ENCODE measurements around the gene CXCL16. TPM values are rescaled to one million over a fixed set of nuclear protein-coding genes. Genes with fewer than 3 reads are reported as not detected.

CXCL16 gene
- total and polyA plus RNA-seq, 2 of the 13 experiments (the other 11 are each of a cell fraction or from before 2014, with no cell fraction given) = 9.4 to 101 TPM

GRCh38 chr17:4721203-4722135, 18.3 kb downstream of the CXCL16 start (continued):
- 0 out of 2 replicates have a peak, but pooled peaks have one; percentile 28 for TF ChIP-seq ZNF607 (CRISPR knock-in tag; IDR thresholded peaks at IDR 0.05; ENCODE audit: borderline replicate concordance)
- TF ChIP-seq CERS6 (CRISPR knock-in tag; IDR thresholded peaks at IDR 0.05) = no peak
- no peak for TF ChIP-seq ARHGAP35 (CRISPR knock-in tag; IDR thresholded peaks at IDR 0.05; ENCODE audit: borderline replicate concordance)
- no peak; the same call in 1 of the 2 replicates for TF ChIP-seq ZNF121 (CRISPR knock-in tag; IDR thresholded peaks at IDR 0.05)
- TF ChIP-seq KAT8 (CRISPR knock-in tag; IDR thresholded peaks at IDR 0.05) = peak; percentile 77
- no peak for TF ChIP-seq ZNF329 (CRISPR knock-in tag; IDR thresholded peaks at IDR 0.05; ENCODE audit: low read depth)
- no peak for TF ChIP-seq ZMAT3 (CRISPR knock-in tag; conservative IDR thresholded peaks at IDR 0.05)
- TF ChIP-seq ZNF335 (CRISPR knock-in tag; IDR thresholded peaks at IDR 0.05) = peak; percentile 41; the same call in 1 of the 2 replicates
- TF ChIP-seq GATAD1 (CRISPR knock-in tag; IDR thresholded peaks at IDR 0.05) = no peak; the same call in 1 of the 2 replicates
- TF ChIP-seq ZFP37 (CRISPR knock-in tag; IDR thresholded peaks at IDR 0.05; ENCODE audit: borderline replicate concordance) = no peak
- TF ChIP-seq ZGPAT (CRISPR knock-in tag; IDR thresholded peaks at IDR 0.05) = peak; percentile 81
- TF ChIP-seq ZNF878 (CRISPR knock-in tag; IDR thresholded peaks at IDR 0.05) = peak; percentile 93
- no peak for TF ChIP-seq ZNF224 (CRISPR knock-in tag; IDR thresholded peaks at IDR 0.05)
- peak; percentile 76 for TF ChIP-seq TEAD3 (CRISPR knock-in tag; optimal IDR thresholded peaks at IDR 0.05; ENCODE audit: borderline replicate concordance)
- TF ChIP-seq ZFAT (CRISPR knock-in tag; conservative IDR thresholded peaks at IDR 0.05) = no peak
- no peak for TF ChIP-seq IRF1 (CRISPR knock-in tag; IDR thresholded peaks at IDR 0.05; ENCODE audit: low read depth)
- TF ChIP-seq RAD51 (IDR thresholded peaks at IDR 0.05; ENCODE audit: borderline replicate concordance) = peak; percentile 20; the same call in 1 of the 2 replicates
- no peak for TF ChIP-seq SUZ12 (IDR thresholded peaks at IDR 0.05; ENCODE audit: low read depth, low read length)
- no peak; the same call in 1 of the 2 replicates for TF ChIP-seq ZNF709 (CRISPR knock-in tag; IDR thresholded peaks at IDR 0.05)
- TF ChIP-seq YEATS4 (CRISPR knock-in tag; IDR thresholded peaks at IDR 0.05; ENCODE audit: borderline replicate concordance) = 0 out of 2 replicates have a peak, but pooled peaks have one; percentile 37
- TF ChIP-seq HES4 (CRISPR knock-in tag; IDR thresholded peaks at IDR 0.05; ENCODE audit: borderline replicate concordance) = no peak
- TF ChIP-seq ZBTB7B (CRISPR knock-in tag; IDR thresholded peaks at IDR 0.05) = peak; percentile 60; the same call in 1 of the 2 replicates
- TF ChIP-seq ZBTB7A (CRISPR knock-in tag; IDR thresholded peaks at IDR 0.05) = peak; percentile 74; the same call in 1 of the 2 replicates
- peak; percentile 56; the same call in 1 of the 2 replicates for TF ChIP-seq ZBTB33 (CRISPR knock-in tag; IDR thresholded peaks at IDR 0.05)
- no peak for TF ChIP-seq SRSF1 (optimal IDR thresholded peaks at IDR 0.05; ENCODE audit: low read depth, low read length)

All from HepG2 (cell line).